Ascending aorta (tissue), 2 donors: ENCODE measurements around the gene SORCS2. TPM values are rescaled to one million over a fixed set of nuclear protein-coding genes. Genes with fewer than 3 reads are reported as not detected.

Experiments
- DNase-seq, 2 donors: peaks; one replicate each; pipeline ENCODE4 v3.0.0-alpha.2; 2019; ENCODE audit warnings: low spot score in 2 of 2
- H3K27ac ChIP-seq, 2 donors: fragments of 200-600 bp; sonication (generic); one replicate each; pipeline ENCODE4 v1.5.1; 2016 to 2017; ENCODE audit warnings: mild to moderate bottlenecking in 1 of 2
- H3K27me3 ChIP-seq: fragments of 200-600 bp; sonication (generic); one replicate; pipeline ENCODE4 v1.5.1; 2017
- H3K36me3 ChIP-seq, 2 donors: fragments of 200-600 bp; sonication (generic); one replicate each; pipeline ENCODE4 v1.5.1; 2016
- H3K4me1 ChIP-seq, 2 donors: fragments of 200-600 bp; sonication (generic); one replicate each; pipeline ENCODE4 v1.5.1; 2016 to 2017; ENCODE audit warnings: mild to moderate bottlenecking in 1 of 2
- H3K4me3 ChIP-seq, 2 donors: fragments of 200-600 bp; sonication (generic); one replicate each; pipeline ENCODE4 v1.5.1; 2016 to 2017; ENCODE audit warnings: mild to moderate bottlenecking in 1 of 2
- H3K9me3 ChIP-seq, 2 donors: fragments of 200-600 bp; sonication (generic); one replicate each; pipeline ENCODE4 v1.5.1; 2016
- intact Hi-C: fragments of 100-400 bp; cut with DNase I; formaldehyde crosslinking; loops from one replicate; pipeline ENCODE4 v1.15.1; 2023
- total RNA-seq: library from RNA; depleted of rRNA; stranded (reverse); fragments of >200 nt; gene quantifications from one replicate; pipeline ENCODE4 v1.1.0, GENCODE V29; 2016
- TF ChIP-seq, protein P1 (sequence below), 3 experiments: fragments of 200-600 bp in 2 of 3; fragments of 450-650 bp in 1 of 3; sonication (generic) in 2 of 3; IDR thresholded peaks; one replicate each; pipeline ENCODE4 v1.5.1; 2016 to 2019; ENCODE audit warnings: antibody characterized with exemption in 3 of 3, mild to moderate bottlenecking in 1 of 3, moderate library complexity in 1 of 3

Gene SORCS2
- total RNA-seq, 1 donor from 2014 or later: 0.32 TPM

DNA sequence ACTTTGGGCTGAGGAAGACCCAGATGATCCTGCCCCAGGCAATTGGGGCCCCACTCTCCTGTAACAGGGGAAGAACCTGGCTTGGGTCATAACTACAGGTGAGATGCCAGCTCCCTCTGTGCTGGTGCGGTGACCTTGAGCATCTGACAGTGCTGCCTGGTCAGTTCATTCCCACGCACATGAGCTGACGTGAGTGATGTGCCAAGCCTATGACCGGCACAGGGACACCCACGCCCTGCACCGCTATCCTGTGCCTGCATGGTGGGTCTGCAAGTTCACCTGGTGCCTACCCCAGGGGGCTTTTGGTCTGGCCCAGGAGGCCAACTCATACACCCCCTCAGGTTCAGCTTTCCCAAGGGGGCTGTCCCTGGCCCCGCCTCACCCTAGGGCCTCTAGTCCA lies 366.1 kb downstream of the SORCS2 start:
- Histone ChIP-seq H3K4me3 (no peak overlapping the region), H3K4me1 (no peaks in the 10 kb centered on the region), H3K36me3 (no peaks in the 10 kb centered on the region), H3K9me3 (peaks cover 3 to 7% of the 10 kb centered on the region in 2 donors), H3K27me3 (no peaks in the 10 kb centered on the region), H3K27ac (no peak overlapping the region)
- no peak for DNase-seq
- TF ChIP-seq, protein P1, sequence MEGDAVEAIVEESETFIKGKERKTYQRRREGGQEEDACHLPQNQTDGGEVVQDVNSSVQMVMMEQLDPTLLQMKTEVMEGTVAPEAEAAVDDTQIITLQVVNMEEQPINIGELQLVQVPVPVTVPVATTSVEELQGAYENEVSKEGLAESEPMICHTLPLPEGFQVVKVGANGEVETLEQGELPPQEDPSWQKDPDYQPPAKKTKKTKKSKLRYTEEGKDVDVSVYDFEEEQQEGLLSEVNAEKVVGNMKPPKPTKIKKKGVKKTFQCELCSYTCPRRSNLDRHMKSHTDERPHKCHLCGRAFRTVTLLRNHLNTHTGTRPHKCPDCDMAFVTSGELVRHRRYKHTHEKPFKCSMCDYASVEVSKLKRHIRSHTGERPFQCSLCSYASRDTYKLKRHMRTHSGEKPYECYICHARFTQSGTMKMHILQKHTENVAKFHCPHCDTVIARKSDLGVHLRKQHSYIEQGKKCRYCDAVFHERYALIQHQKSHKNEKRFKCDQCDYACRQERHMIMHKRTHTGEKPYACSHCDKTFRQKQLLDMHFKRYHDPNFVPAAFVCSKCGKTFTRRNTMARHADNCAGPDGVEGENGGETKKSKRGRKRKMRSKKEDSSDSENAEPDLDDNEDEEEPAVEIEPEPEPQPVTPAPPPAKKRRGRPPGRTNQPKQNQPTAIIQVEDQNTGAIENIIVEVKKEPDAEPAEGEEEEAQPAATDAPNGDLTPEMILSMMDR (IDR thresholded peaks at IDR 0.05): no peak
- intact Hi-C loops: no loop called here

DNA sequence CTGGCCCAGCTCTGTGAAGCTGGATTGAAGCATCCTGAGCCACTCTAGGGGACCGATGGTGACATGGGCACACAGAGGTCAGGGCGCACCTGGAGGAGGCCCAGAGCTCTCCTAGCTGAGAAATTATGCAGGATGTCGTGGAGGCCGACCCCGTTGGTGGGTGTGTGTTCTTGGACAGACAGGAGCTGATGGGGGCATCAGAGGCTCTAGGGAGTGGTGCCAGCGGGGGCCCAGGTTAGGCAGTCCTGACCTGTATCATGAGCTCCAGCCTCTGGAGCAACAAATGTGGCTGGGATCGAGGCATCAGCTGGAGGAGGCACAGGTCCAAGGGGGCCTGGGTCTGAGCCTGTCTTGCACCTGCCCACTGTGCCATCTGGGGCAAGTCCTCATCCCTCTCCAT lies 367.0 kb downstream of the SORCS2 start:
- Histone ChIP-seq H3K27me3 (no peaks in the 10 kb centered on the region), H3K4me1 (no peaks in the 10 kb centered on the region), H3K9me3 (peaks cover 0 to 4% of the 10 kb centered on the region in 2 donors), H3K4me3 (no peak overlapping the region), H3K36me3 (no peaks in the 10 kb centered on the region), H3K27ac (no peak overlapping the region)
- TF ChIP-seq, protein P1 (IDR thresholded peaks at IDR 0.05): no peak
- no peak for DNase-seq
- intact Hi-C loops: no loop called here

DNA sequence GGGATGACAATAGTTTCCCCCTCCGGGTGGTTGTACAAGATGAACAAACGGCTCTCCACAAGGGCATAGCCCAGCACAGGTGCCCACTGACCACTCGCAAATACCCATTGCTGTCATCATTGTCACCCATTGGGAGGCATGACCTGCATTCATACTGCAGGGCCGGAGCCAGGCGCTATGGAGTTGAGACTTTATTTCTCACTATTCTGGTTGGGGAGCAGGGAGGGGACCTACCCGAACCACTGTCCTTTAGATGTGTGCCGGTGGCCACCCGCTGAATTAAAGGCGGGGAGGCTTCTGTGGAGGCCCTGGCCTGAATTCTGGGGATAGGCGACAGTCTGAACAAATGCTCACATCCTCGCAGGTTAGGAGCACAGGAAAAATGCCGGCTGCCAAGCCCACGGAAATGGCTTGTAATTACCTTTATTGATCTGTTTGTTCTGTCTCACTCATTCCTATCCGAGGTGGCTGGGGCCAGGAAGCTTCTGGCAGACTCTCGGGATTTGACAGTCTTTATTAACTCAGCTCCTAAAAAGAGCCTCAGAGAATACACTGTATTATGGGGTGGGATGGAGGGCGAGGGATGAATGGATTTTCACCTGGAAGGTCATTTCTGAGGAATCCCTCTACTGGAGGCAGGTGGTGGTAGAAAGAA lies 367.5 kb downstream of the SORCS2 start:
- DNase-seq: no peak

DNA sequence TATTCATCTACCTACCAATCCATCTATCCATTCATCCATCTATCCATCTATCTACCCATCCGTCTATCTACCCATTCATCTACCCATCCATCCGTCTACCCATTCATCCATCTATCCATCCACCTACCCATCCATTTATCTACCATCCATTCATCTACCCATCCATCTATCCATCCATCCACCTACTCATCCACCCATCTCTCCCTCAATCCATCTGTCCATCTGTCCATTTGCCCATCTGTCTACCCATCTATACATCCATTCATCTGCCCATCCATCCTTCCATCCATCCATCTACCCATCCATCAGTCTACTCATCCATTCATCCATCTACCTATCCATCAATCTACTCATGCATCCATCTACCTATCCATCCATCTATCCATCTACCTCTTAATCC lies 369.2 kb downstream of the SORCS2 start:
- intact Hi-C loops: no loop called here
- H3K4me3 ChIP-seq: no peak overlapping the region
- H3K9me3 ChIP-seq: no peaks in the 10 kb centered on the region
- TF ChIP-seq, protein P1 (IDR thresholded peaks at IDR 0.05): no peak
- DNase-seq: no peak
- no peaks in the 10 kb centered on the region for H3K36me3 ChIP-seq
- no peaks in the 10 kb centered on the region for H3K4me1 ChIP-seq
- H3K27me3 ChIP-seq: no peaks in the 10 kb centered on the region
- no peak overlapping the region for H3K27ac ChIP-seq

More for the DNA sequence above, 367.5 kb downstream of the SORCS2 start:
- Histone ChIP-seq H3K9me3 (peaks cover 0 to 4% of the 10 kb centered on the region in 2 donors), H3K27me3 (no peaks in the 10 kb centered on the region), H3K36me3 (no peaks in the 10 kb centered on the region), H3K27ac (no peak overlapping the region), H3K4me3 (no peak overlapping the region), H3K4me1 (no peaks in the 10 kb centered on the region)
- intact Hi-C loops: no loop called here
- TF ChIP-seq, protein P1 (IDR thresholded peaks at IDR 0.05): no peak

DNA sequence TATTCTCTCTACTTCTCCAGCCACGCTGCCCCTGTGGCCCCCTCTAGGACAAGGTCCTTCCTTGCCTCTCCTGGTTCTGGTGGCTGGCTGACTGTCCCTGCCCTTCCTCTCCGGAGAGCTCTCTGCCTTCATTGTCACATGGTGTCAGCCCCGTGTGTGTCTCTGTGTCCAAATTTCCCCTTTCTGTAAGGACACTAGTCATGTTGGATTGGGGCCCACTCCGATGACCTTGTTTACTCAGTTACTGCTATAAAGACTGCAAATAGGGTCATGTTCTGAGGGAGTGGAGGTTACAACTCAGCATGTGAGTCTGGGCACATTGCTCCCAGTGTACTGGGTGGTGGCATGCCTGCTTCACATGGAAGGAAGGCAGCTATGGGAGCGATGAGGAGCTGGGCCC lies 371.9 kb downstream of the SORCS2 start:
- no peak for DNase-seq
- H3K27ac ChIP-seq: no peak overlapping the region
- intact Hi-C loops: no loop called here
- TF ChIP-seq, protein P1 (IDR thresholded peaks at IDR 0.05): no peak
- H3K4me3 ChIP-seq: no peak overlapping the region
- H3K36me3 ChIP-seq: no peaks in the 10 kb centered on the region
- H3K27me3 ChIP-seq: no peaks in the 10 kb centered on the region
- no peaks in the 10 kb centered on the region for H3K4me1 ChIP-seq
- no peaks in the 10 kb centered on the region for H3K9me3 ChIP-seq

DNA sequence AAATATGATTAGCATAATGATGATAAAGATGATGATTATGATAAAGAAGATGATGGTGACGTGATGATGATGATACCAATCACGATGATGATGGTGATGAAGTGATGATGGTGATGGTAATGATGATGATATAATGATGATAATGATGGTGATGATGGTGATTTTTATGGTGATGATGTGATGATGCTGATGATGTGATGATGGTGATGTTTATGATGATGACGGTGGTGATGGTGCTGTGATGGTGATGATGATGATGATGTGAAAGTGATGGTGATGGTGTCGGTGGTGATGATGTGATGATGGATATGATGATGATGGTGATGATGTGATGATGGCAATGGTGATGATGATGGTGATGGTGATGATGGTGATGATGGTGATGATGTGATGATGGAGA lies 373.1 kb downstream of the SORCS2 start:
- intact Hi-C loops: no loop called here

More for the DNA sequence above, 373.1 kb downstream of the SORCS2 start:
- H3K4me1 ChIP-seq: no peaks in the 10 kb centered on the region
- TF ChIP-seq, protein P1 (IDR thresholded peaks at IDR 0.05): no peak
- no peaks in the 10 kb centered on the region for H3K36me3 ChIP-seq
- H3K27me3 ChIP-seq: no peaks in the 10 kb centered on the region
- no peak overlapping the region for H3K27ac ChIP-seq
- no peak overlapping the region for H3K4me3 ChIP-seq
- DNase-seq: no peak
- H3K9me3 ChIP-seq: no peaks in the 10 kb centered on the region
